Measurements from ENCODE around the gene ERC1.

DNA sequence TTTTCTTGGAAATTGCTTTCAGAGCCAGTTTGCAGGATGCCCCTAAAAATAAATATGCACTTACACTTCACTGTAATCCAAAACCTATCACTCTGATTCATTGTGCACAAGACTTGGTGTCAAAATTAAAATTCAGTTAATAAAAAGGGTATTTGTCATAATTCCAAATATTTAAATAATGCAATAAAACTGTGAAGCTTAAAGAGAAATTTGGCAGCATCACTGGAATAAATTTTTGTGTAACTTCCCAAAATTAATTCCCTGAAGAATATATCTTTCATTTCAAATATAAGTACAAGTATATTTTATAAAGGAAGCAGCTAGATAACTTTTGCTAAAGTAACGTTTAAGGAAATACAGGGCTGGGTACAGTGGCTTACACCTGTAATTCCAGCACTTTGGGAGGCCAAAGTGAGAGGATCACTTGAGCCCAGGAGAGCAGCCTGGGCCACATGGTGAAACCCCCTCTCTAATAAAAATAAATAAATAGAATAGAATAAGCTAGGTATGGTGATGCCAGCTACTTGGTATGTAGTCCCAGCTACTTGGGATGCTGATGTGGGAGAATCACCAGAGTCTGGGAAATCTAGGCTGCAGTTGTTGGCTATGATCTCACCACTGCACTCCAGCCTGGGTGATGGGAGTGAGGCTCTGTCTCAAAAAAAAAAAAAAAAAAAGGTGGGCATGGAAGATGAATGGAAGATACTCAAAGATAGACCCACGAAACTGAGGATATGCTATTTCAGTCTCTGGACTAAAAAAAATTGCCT is 369.6 kb downstream of the ERC1 start:
- TF ChIP-seq GATA2 (IDR thresholded peaks at IDR 0.05; ENCODE audit: low read depth, low read length) (no peak), GATA3 (IDR thresholded peaks at IDR 0.05; ENCODE audit: low read depth, low read length) (no peak)
